SK-N-SH treated with all-trans-retinoic acid at 6 μM for 48 hours (cell line): ENCODE results near the gene PIKFYVE.

ENCODE experiments used
- POU6F1 ChIP-seq: fragments of 250-450 bp; sonication (Bioruptor Pico); IDR thresholded peaks from 2 replicates; pipeline ENCODE4 v1.8.0; 2021; ENCODE audit warnings: low read depth, mild to moderate bottlenecking, moderate library complexity, borderline replicate concordance
- RARB ChIP-seq: fragments of 250-450 bp; sonication (Bioruptor Pico); IDR thresholded peaks from 2 replicates; pipeline ENCODE4 v1.8.0; 2021; ENCODE audit warnings: mild to moderate bottlenecking, moderate library complexity

- TF ChIP-seq POU6F1 (CRISPR knock-in tag) (no peak), RARB (CRISPR knock-in tag) (no peak)
These were observed 11.8 kb upstream of the PIKFYVE start for GRCh38 chr2:208254118-208254870.
